HCT116 (cell line): ENCODE results near the gene RANBP10.

Experiments used
- POLR2A ChIP-seq: IDR thresholded peaks from 2 replicates; pipeline ENCODE4 v1.7.0; 2011; ENCODE audit warnings: borderline replicate concordance; ENCODE audit not compliant: insufficient read depth, insufficient read length; ENCODE audit errors: extremely low read depth
- REST ChIP-seq: IDR thresholded peaks from 2 replicates; pipeline ENCODE4 v1.6.1; 2012; ENCODE audit warnings: low read depth

DNA sequence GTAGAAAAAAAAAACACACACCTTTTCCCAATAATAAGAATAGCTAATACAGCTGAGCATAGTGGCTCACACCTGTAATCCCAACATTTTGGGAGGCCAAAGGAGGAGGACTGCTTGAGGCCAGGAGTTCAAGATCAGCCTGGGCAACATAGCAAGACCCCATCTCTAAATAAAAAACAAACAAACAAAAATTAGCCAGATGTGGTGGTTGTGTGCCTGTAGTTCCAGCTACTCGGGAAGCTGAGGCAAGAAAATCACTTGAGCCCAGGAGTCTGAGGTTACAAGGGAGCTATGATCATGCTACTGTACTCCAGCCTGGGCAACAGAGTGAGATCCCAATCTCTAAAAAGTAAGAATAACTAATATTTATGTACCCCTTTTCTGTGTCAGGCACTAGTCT is 44.4 kb downstream of the RANBP10 start:
- TF ChIP-seq POLR2A (no peak), REST (no peak)
